HG02885 (cell line): ENCODE results near the gene ABI3.
"Not testable (repeated sequence)": the region's sequence is repeated elsewhere in the genome, so short reads cannot be mapped to it uniquely, and the experiment has no call there.

ENCODE experiments used
- ATAC-seq: cut with Tn5 transposase; IDR thresholded peaks from one replicate; pipeline ENCODE4 v1.9.1; 2021; ENCODE audit warnings: mild to moderate bottlenecking; ENCODE audit not compliant: unreplicated experiment, poor library complexity

ABI3 gene

GRCh38 chr17:49247944-49248343 lies 37.4 kb downstream of the ABI3 start:
- ATAC-seq = no peak

DNA sequence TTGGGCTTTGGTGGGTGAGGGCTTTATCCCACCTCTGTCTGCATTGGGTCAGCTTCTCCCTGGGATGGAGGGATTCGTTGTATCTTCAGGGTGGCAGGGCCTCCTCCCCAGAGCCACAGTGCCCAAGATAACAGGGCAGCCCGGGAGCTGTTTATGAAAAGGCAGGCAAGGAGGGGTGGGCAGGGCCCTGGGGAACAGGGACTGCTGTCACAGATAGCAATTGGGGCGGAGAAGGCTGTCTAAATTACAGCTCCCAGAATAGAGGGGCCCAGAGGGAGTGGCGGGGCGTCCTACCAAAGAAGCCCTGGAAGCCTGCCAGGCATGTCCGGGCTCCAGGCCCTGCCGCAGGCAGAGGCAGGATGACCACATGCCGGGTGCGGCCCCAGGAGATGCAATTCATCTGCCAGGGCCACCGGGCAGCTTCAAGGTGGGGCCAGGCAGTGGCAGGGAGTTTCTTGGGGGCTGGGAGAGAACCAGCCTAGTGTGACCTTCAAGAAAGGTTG lies 38.8 kb downstream of the ABI3 start:
- no peak for ATAC-seq

GRCh38 chr17:49249890-49250522 lies 39.5 kb downstream of the ABI3 start:
- no peak for ATAC-seq

DNA sequence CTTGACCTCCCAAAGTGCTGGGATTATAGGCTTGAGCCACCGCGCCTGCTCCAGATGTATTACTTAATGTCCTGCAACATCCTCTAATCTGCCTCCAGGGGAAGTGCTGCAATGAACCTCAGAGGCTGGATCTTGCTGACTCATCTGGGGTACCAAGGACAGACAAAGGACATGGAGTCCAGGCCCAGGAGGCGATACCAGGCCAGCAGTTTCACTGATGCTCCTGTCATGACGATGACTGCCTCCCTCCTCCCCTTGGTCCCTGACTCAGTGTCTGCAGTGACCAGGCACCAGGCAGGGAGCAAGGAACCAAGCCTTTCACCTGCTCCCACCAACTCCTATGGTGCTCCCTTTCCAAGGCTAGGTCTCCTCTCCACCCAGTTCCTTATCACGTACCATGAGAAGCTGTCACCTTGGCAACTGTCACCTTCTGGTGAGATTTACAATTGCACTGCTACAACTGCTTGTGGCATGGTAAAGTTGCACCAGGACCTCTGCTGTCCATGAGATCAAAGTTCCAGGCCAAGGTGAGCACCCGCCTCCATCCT lies 41.7 kb downstream of the ABI3 start:
- ATAC-seq = no peak

GRCh38 chr17:49254066-49254465 lies 43.6 kb downstream of the ABI3 start:
- ATAC-seq = no peak

DNA sequence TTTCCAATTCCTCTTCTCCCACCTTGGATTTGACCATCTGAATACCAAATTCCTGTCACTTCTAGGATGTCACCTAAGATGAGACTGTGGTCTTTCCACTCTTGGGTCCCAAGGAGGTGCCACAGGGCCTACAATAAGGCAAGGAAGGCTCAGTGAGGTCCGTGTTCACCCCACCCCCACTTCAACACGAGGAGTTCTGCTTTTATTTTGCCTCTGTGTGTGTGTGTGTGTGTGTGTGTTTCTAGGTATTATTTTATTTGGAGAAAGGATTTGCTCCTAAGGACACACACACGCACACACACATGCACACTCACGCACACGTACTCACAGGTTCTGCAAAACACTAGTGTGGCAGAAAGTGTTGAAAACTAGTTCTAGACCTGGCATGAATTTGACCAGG lies 44.6 kb downstream of the ABI3 start:
- no peak for ATAC-seq

DNA sequence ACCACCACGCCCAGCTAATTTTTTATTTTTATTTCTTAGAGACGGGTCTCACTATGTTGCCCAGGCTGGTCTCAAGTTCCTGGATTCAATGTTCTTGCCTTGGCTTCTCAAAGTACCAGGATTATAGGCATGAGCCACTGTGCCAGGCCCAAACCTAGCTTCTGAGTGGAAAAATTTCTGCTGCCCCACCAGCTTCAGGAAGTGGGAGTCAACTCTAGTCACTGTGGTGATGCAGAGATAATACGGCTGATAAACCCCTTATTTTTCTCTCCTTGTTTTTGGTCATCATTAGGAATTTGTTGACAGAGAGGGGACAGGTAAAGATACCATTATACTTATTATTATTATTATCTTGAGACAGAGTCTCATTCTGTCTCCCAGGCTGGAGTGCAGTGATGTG lies 47.9 kb downstream of the ABI3 start:
- no peak for ATAC-seq

DNA sequence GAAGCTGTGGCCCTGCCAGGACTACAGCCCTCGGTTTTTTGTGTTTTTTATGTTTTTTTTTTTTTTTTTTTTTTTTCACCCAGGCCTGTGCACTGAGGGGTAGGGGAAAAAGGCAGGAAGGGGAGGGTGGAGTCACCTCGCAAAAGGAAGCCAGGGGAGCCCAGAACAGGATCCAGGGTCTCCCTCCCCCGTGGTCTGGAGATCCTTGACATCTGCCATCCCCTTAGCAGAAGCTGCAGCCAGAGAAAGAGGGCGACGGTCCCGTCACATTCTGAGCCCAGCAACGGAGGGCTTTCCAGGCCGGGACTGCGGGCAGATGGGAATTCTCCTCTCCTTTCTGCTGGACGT lies 49.1 kb downstream of the ABI3 start:
- ATAC-seq = no peak

- peak; percentile 45 for ATAC-seq
Measured at GRCh38 chr17:49260011-49260816, 49.7 kb downstream of the ABI3 start.

GRCh38 chr17:49260817-49261291 lies 50.3 kb downstream of the ABI3 start:
- ATAC-seq = no peak

DNA sequence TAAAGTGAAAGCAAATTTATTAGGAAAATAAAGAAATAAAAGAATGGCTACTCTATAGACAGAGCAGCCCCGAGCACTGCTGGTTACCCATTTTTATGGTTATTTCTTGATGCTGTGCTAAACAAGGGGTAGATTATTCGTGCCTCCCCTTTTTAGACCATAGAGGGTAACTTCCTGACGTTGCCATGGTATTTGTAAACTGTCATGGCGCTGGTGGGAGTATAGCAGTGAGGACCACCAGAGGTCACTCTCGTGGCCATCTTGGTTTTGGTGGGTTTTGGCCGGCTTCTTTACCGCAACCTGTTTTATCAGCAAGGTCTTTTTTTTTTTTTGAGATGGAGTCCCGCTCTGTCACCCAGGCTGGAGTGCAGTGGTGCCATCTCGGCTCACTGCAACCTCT lies 51.0 kb downstream of the ABI3 start:
- ATAC-seq = not testable (repeated sequence)

DNA sequence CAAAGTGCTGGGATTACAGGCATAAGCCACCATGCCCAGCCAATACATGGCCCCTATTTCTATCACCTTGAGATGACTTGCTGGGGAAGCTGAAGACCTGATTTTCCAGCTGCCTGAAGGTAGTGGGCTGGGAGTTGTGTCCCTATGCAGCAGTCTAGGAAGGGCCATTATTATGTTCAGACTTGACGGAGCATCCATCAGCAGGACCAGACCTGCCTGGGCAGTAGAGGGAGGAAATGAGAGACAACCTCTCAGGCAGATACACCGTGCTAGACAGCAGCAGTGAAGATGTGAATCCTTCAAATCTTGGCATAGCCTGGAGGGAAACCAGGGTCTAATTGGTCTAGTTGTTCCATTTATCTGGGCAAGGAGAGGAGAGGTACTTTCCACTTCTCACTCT lies 55.7 kb downstream of the ABI3 start:
- ATAC-seq = no peak

- no peak for ATAC-seq
Measured at GRCh38 chr17:49267912-49268311, 57.4 kb downstream of the ABI3 start.

DNA sequence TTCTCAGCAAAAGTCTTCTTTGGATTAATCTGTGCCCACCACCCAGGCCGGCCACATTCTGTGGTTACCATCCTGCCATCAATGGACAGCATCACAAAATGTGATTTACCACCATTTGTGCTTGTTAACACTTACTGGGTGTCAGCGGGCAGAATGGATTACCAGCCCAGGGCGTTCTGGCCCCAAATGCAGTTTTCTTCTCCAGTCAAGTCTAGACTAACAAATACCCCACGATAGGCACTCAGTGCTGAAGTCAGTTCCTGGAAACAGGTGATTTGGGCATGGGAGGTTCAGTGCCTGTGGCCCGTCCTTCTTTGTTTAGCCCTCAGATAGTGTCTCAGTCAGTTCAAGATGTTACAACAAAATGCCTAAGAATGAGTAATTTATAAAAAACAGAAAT lies 58.8 kb downstream of the ABI3 start:
- ATAC-seq = no peak
